Middle frontal gyrus (tissue), 1 donor: ENCODE results near the gene PRKCZ.
"Not testable (repeated sequence)": the region's sequence is repeated elsewhere in the genome, so short reads cannot be mapped to it uniquely, and the experiment has no call there.

ENCODE experiments used
- DNase-seq: peaks from one replicate; pipeline ENCODE4 v3.0.0-alpha.2; 2015; ENCODE audit warnings: low spot score; ENCODE audit errors: extremely low spot score

The PRKCZ gene

GRCh38 chr1:2133879-2134215 lies 83.6 kb downstream of the PRKCZ start:
- DNase-seq: no peak

- no peak for DNase-seq
Measured at GRCh38 chr1:2134266-2134620, 84.0 kb downstream of the PRKCZ start.

GRCh38 chr1:2134621-2135307 lies 84.6 kb downstream of the PRKCZ start:
- no peak for DNase-seq

- DNase-seq: no peak
Measured at GRCh38 chr1:2135441-2135841, 85.2 kb downstream of the PRKCZ start.

- no peak for DNase-seq
Measured at GRCh38 chr1:2135941-2136340, 85.7 kb downstream of the PRKCZ start.

- DNase-seq: no peak
Measured at GRCh38 chr1:2136386-2137235, 86.4 kb downstream of the PRKCZ start.

GRCh38 chr1:2137257-2138121 lies 87.3 kb downstream of the PRKCZ start:
- no peak for DNase-seq

- not testable (repeated sequence) for DNase-seq
Measured at GRCh38 chr1:2139156-2139555, 88.9 kb downstream of the PRKCZ start.

GRCh38 chr1:2141025-2141424 lies 90.8 kb downstream of the PRKCZ start:
- DNase-seq: no peak

GRCh38 chr1:2143814-2144500 lies 93.7 kb downstream of the PRKCZ start:
- no peak for DNase-seq

- DNase-seq: no peak
Measured at GRCh38 chr1:2144501-2145090, 94.4 kb downstream of the PRKCZ start.

- no peak for DNase-seq
Measured at GRCh38 chr1:2145946-2146835, 96.0 kb downstream of the PRKCZ start.

GRCh38 chr1:2146836-2147517 lies 96.8 kb downstream of the PRKCZ start:
- no peak for DNase-seq

GRCh38 chr1:2147869-2148268 lies 97.7 kb downstream of the PRKCZ start:
- DNase-seq: not testable (repeated sequence)

- no peak for DNase-seq
Measured at GRCh38 chr1:2148691-2149090, 98.5 kb downstream of the PRKCZ start.

- no peak for DNase-seq
Measured at GRCh38 chr1:2150801-2151200, 100.6 kb downstream of the PRKCZ start.

GRCh38 chr1:2151252-2151651 lies 101.0 kb downstream of the PRKCZ start:
- no peak for DNase-seq

- no peak for DNase-seq
Measured at GRCh38 chr1:2151911-2152310, 101.7 kb downstream of the PRKCZ start.

- no peak for DNase-seq
Measured at GRCh38 chr1:2152954-2153353, 102.7 kb downstream of the PRKCZ start.
